ENCODE results near the gene RAB20. TPM values are rescaled to one million over a fixed set of nuclear protein-coding genes. Genes with fewer than 3 reads are reported as not detected.

Gene RAB20
- total and polyA plus RNA-seq, 9 of the 15 experiments (the other 6 are each of a cell fraction or from before 2014, with no cell fraction given), result 0.62 to 9.2 (median 5.4) TPM

- TF ChIP-seq GMEB1 (CRISPR knock-in tag; IDR thresholded peaks at IDR 0.05) (no peak), BRCA1 (IDR thresholded peaks at IDR 0.05) (no peak), BRCA1 (CRISPR knock-in tag; IDR thresholded peaks at IDR 0.05) (no peak), KDM1A (IDR thresholded peaks at IDR 0.05) (no peak), ZNF146 (CRISPR knock-in tag; IDR thresholded peaks at IDR 0.05; ENCODE audit: unreplicated experiment) (no peak), ZNF830 (CRISPR knock-in tag; IDR thresholded peaks at IDR 0.05) (no peak), FOXJ3 (CRISPR knock-in tag; IDR thresholded peaks at IDR 0.05) (no peak), CREM (IDR thresholded peaks at IDR 0.05; ENCODE audit: low read depth) (0 out of 2 replicates have a peak, but pooled peaks have one; percentile 20), NCOR1 (IDR thresholded peaks at IDR 0.05) (peak; percentile 40; the same call in 1 of the 2 replicates), HNRNPLL (IDR thresholded peaks at IDR 0.05; ENCODE audit: low read depth, low read length, poor library complexity, severe bottlenecking) (no peak), RAD21 (CRISPR knock-in tag; conservative IDR thresholded peaks at IDR 0.05 in 1 of 2, IDR thresholded peaks at IDR 0.05 in 1 of 2) (peak; percentile 7 to 30; a peak in 2 of 4 replicates), CBFA2T3 (IDR thresholded peaks at IDR 0.05) (peak; percentile 59), ZBTB11 (CRISPR knock-in tag; IDR thresholded peaks at IDR 0.05) (0 out of 6 replicates have a peak, but pooled peaks of 1 of the 3 experiments have one; percentile 19), SUPT5H (IDR thresholded peaks at IDR 0.05) (no peak), MCM7 (IDR thresholded peaks at IDR 0.05) (no peak), GATAD2A (IDR thresholded peaks at IDR 0.05) (no peak), ZNF217 (CRISPR knock-in tag; IDR thresholded peaks at IDR 0.05) (no peak), DLX4 (CRISPR knock-in tag; IDR thresholded peaks at IDR 0.05) (no peak), POLR2A (conservative IDR thresholded peaks at IDR 0.05) (no peak), MNT (conservative IDR thresholded peaks at IDR 0.05) (peak in 1 of 2 experiments; percentile 23; a peak in 1 of 4 replicates), SIN3B (IDR thresholded peaks at IDR 0.05; ENCODE audit: low read depth) (no peak), MAZ (CRISPR knock-in tag; conservative IDR thresholded peaks at IDR 0.05 in 1 of 2, IDR thresholded peaks at IDR 0.05 in 1 of 2) (no peak)
Observed at GRCh38 chr13:110511509-110512181, 49.9 kb downstream of the RAB20 start (continued).
